HG02763 (cell line): Measurements from ENCODE around the gene NRN1L.
"Not testable (repeated sequence)": the region's sequence is repeated elsewhere in the genome, so short reads cannot be mapped to it uniquely, and the experiment has no call there.

ENCODE experiments used
- ATAC-seq: cut with Tn5 transposase; IDR thresholded peaks from one replicate; pipeline ENCODE4 v1.9.1; 2021; ENCODE audit warnings: mild to moderate bottlenecking, moderate library complexity; ENCODE audit not compliant: unreplicated experiment

The NRN1L gene

DNA sequence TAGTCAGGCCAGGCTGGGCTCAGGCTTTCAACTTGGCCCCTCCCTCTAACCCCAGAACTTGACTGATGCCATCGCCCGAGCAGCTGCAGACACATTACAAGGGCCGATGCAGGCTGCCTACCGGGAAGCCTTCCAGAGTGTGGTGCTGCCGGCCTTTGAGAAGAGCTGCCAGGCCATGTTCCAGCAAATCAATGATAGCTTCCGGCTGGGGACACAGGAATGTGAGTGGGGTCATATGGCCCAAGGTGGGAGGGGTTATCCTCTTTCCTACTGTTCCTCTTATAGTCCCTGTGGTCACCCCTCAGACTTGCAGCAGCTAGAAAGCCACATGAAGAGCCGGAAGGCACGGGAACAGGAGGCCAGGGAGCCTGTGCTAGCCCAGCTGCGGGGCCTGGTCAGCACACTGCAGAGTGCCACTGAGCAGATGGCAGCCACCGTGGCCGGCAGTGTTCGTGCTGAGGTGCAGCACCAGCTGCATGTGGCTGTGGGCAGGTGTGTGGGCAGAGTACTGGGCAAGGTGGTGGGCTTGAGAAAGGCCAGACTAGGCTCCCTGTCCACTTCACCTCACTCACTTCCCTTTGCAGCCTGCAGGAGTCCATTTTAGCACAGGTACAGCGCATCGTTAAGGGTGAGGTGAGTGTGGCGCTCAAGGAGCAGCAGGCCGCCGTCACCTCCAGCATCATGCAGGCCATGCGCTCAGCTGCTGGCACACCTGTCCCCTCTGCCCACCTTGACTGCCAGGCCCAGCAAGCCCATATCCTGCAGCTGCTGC is 2.1 kb upstream of the NRN1L start:
- ATAC-seq: no peak

GRCh38 chr16:67883146-67883871 is 1.4 kb upstream of the NRN1L start:
- ATAC-seq: no peak

DNA sequence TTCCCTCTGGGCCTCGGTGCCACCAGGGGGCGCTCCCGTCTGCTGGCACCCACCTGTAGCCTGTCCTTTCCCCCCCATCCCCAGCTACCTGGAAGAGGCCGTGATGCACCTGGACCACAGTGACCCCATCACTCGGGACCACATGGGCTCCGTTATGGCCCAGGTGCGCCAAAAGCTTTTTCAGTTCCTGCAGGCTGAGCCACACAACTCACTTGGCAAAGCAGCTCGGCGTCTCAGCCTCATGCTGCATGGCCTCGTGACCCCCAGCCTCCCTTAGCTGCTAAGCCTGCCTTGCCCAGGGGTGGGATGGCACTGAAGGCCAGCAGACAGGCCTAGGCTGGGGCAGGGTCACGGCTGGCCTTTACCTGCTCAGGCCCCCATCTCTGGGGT is 818 bp upstream of the NRN1L start:
- ATAC-seq: no peak

- ATAC-seq: no peak
Measured at GRCh38 chr16:67885545-67885944, 860 bp downstream of the NRN1L start.

DNA sequence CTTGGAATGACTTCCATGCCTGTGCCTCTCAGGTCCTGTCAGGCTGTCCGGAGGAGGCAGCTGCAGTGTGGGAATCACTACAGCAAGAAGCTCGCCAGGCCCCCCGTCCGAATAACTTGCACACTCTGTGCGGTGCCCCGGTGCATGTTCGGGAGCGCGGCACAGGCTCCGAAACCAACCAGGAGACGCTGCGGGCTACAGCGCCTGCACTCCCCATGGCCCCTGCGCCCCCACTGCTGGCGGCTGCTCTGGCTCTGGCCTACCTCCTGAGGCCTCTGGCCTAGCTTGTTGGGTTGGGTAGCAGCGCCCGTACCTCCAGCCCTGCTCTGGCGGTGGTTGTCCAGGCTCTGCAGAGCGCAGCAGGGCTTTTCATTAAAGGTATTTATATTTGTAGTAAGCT is 1.3 kb downstream of the NRN1L start:
- no peak for ATAC-seq

GRCh38 chr16:67886387-67886786 is 1.7 kb downstream of the NRN1L start:
- ATAC-seq: no peak

GRCh38 chr16:67888331-67888730 is 3.6 kb downstream of the NRN1L start:
- ATAC-seq: no peak

DNA sequence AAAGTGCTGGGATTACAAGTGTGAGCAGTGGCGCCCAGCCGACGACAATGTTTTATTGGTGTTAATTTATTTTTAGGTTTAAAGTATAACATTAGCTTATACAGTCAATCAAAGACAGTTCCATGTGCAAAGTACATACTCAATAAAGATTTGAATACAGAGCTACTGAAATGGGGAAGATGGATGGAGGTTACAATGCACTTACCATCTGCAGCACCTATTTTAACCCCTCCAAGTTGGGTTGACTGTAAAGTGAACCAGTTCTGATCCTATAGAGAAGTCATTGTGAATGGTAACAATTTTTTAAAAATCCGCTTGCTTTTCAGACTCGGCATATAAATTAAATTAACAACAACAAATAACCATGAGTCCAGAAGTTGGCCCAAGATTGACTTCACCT is 7.7 kb downstream of the NRN1L start:
- ATAC-seq: no peak

GRCh38 chr16:67892899-67893742 is 8.4 kb downstream of the NRN1L start, which contains the start of gene PSKH1:
Gene PSKH1 (plus strand): TSS chr16:67893254. CDS start chr16:67908750, 15,496 bp downstream.
- peak; percentile 83 for ATAC-seq

DNA sequence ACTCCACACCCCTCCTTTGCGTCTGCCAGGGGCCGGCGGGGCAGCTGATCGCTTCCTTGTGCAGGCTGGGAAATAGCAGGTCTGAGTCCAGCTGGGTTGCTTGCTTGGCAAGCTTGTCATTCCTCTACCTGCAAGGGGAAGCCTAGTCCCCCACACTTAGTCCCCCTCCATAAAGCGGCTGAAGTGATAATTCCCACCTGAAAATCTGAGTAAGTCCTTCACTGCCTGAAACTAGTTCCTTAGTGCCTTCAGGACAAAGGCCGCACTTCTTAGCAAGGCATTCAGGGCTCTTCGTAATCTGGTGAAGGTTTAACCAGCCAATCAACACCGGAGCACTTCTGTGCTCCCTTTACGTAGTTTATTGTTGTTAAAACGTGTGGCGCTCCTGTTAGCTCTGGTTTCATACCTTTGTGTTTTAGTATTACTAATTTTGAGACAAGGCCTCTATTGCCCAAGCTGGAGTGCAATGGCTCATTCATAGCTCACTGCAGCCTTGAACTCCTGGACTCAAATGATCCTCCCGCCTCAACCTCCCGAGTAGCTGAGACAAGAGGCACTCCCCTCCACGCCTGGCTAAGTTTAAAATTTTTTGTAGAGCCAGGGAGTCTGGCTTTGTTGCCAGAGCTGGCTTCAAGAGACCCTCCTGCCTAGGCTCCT is 9.2 kb downstream of the NRN1L start:
- no peak for ATAC-seq

DNA sequence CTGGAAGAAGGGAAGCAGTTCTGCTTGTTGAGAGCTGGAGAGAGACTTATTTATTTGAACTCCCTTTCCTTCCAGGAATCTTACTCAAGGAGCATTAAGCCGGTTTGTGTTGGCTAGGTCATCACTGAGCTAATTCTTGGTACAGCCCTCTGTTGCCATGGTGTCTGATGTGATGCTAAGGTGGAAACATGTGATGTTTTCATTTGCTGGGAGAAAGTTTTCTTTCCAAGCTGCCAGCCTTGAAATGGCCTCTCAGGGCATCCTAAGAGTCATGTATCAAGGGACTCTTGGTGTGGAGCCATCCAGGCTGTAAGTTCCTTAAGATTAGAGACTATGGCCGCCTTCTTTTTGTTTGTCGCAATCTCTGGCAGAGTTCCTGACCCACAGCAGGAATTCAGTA is 12.5 kb downstream of the NRN1L start:
- ATAC-seq: no peak

- ATAC-seq: no peak
Measured at GRCh38 chr16:67901734-67902133, 17.0 kb downstream of the NRN1L start.

DNA sequence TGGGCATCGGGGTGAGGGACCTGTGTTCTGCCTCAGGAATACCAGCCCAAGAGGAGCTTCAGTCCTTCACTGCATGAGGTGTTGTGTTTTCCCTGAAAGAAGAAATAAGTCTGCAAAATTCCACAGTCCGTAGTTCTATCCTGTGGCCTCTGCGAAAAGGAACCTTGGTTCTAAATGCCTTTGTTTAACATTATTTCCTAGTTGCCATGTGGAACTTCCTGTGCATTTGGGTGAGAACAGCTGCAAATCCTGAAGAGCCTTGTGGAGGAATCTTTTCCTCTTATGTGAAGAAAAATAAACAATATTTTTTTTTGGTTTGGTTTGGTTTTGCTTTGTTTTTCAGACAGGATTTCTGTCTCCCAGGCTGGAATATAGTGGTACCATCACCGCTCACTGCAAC is 18.1 kb downstream of the NRN1L start:
- no peak for ATAC-seq

DNA sequence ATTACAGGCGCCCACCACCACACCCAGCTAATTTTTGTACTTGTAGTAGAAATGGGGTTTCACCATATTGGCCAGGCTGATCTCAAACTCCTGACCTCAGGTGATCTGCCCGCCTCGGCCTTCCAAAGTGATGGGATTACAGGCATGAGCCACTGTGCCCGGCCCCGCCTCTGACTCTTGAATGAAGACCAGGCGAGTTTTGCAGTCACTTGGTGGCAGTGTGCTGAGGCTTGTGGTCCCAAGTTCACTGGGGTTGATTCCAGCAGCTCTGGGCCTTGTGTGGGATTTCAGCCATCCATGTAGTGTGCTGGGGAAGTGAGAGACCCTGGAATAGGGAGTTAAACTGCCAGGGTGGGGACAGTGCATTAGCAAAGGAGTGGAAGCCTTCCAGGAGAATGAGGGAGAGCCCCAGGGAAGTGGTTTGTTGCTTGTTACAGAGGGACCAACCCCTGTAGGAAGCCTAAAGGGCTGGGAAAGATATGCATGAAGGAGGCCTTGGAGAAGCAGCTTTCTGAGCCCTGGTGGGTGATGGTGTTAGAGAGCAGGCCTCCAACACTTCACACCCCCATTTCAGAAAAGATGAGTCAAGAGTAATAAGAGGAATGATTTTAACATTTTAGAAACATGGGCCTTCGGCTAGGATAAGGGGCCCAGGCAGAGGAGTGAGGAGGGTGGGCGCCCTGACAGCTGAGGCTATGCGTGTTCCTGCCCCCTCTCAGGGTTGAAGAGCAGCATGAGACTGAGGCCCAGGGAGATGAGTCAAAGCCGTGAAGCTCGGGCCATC is 22.9 kb downstream of the NRN1L start:
- ATAC-seq: no peak

DNA sequence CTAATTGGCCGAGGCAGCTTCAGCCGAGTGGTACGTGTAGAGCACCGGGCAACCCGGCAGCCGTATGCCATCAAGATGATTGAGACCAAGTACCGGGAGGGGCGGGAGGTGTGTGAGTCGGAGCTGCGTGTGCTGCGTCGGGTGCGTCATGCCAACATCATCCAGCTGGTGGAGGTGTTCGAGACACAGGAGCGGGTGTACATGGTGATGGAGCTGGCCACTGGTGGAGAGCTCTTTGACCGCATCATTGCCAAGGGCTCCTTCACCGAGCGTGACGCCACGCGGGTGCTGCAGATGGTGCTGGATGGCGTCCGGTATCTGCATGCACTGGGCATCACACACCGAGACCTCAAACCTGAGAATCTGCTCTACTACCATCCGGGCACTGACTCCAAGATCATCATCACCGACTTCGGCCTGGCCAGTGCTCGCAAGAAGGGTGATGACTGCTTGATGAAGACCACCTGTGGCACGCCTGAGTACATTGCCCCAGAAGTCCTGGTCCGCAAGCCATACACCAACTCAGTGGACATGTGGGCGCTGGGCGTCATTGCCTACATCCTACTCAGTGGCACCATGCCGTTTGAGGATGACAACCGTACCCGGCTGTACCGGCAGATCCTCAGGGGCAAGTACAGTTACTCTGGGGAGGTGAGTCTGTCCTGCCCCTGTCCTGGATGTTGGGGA is 24.5 kb downstream of the NRN1L start:
- no peak for ATAC-seq

- no peak for ATAC-seq
Measured at GRCh38 chr16:67910158-67910557, 25.5 kb downstream of the NRN1L start.

GRCh38 chr16:67914758-67915495 is 30.2 kb downstream of the NRN1L start:
- ATAC-seq: no peak

GRCh38 chr16:67915496-67915769 is 30.7 kb downstream of the NRN1L start:
- ATAC-seq: not testable (repeated sequence)
